ENCODE measurements around the gene CDC123. TPM values are rescaled to one million over a fixed set of nuclear protein-coding genes. Genes with fewer than 3 reads are reported as not detected.

Gene CDC123
- total RNA-seq, 1 experiment from 2014 or later: 132 TPM

DNA sequence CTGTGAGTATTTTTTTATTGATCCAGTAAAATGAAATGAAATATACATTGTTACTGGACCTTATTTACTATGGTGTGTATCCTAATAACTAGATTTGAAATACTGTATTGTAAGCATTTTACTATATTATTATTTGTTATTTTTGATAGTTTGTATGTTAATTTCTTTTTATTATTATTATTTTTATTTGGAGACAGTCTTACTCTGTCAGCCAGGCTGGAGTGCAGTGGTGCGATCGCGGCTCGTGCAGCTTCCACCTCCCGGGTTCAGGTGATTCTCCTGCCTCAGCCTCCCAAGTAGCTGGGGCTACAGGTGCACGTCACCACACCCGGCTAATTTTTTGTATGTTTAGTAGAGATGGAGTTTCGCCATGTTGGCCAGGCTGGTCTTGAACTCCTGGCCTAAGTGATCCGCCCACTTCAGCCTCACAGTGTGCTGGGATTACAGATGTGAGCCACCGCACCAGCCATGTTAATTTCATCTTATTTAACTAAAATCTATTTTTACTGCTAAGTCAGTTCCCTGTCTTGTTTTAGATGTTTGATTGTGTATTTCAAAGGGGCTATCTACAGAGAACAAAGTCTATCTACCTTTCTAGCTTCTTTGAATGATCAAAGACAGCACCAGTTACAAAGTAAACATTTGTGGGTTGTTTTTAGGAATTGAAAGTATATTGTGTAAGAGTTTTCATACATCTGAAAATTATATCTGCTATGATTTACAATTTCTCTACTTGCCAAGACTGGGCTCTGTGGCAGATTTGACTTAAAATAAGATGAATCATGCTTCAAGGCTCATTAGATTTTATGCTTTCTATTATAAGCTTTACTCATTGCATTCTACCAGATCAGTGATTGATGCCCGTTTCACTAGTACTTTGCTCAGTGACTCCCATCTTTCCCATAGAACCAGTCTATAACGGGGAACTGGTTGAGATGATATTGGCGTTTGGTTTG lies 41.6 kb downstream of the CDC123 start:
- Histone ChIP-seq H3K9ac (ENCODE audit: low read length) (no peak overlapping the region), H3K9me3 (ENCODE audit: control insufficient read depth in 1 of 2, insufficient read depth in 1 of 2, low read depth in 1 of 2, low read length in 2 of 2) (no peaks in the 10 kb centered on the region), H3K4me1 (ENCODE audit: control insufficient read depth in 1 of 2, insufficient read depth in 2 of 2, low read length in 2 of 2) (no peaks in the 10 kb centered on the region), H3K79me2 (ENCODE audit: insufficient read depth, low read length) (peaks cover 22% of the 10 kb centered on the region), H4K20me1 (ENCODE audit: insufficient read depth) (no peaks in the 10 kb centered on the region), H3K27me3 (ENCODE audit: insufficient read depth, low read length) (no peaks in the 10 kb centered on the region), H3K4me3 (replicated peaks in 1 of 2; ENCODE audit: low read depth in 1 of 2, low read length in 2 of 2) (no peak overlapping the region), H3K27ac (ENCODE audit: low read depth, low read length) (no peak overlapping the region), H2AFZ (ENCODE audit: low read depth, low read length, poor library complexity, severe bottlenecking) (no peak overlapping the region), H3K4me2 (ENCODE audit: low read length) (no peak overlapping the region), H3K9me2 (ENCODE audit: insufficient read depth) (no peaks in the 10 kb centered on the region), H3K36me3 (ENCODE audit: control insufficient read depth in 1 of 2, insufficient read depth in 2 of 2, low read length in 2 of 2) (peaks cover 46 to 48% of the 10 kb centered on the region in 2 experiments)
- TF ChIP-seq ZNF274 (IDR thresholded peaks at IDR 0.05; ENCODE audit: low read depth, low read length) (no peak), REST (IDR thresholded peaks at IDR 0.05; ENCODE audit: low read depth) (no peak), EGR1 (IDR thresholded peaks at IDR 0.05; ENCODE audit: low read depth) (no peak), CBX3 (IDR thresholded peaks at IDR 0.05; ENCODE audit: low read depth) (no peak)
- ATAC-seq (no peak), DNase-seq (ENCODE audit: low read depth, low spot score) (no peak)
- ChIA-PET CTCF (no interaction called here), POLR2A (no interaction called here), RAD21 (ENCODE audit: low non-redundant PET in 1 of 2, low total read pairs in 2 of 2, uncharacterized antibody in 2 of 2, unreplicated experiment in 2 of 2) (no interaction called here)
- intact Hi-C loops (cut with micrococcal nuclease): no loop called here
- no TSS peak for BruUV-seq (replicated peaks)

GRCh38 chr10:12238821-12239220 lies 42.8 kb downstream of the CDC123 start:
- Histone ChIP-seq H3K36me3 (ENCODE audit: control insufficient read depth in 1 of 2, insufficient read depth in 2 of 2, low read length in 2 of 2) (peaks cover 44 to 47% of the 10 kb centered on the region in 2 experiments), H3K4me3 (replicated peaks in 1 of 2; ENCODE audit: low read depth in 1 of 2, low read length in 2 of 2) (no peak overlapping the region), H3K9me3 (ENCODE audit: control insufficient read depth in 1 of 2, insufficient read depth in 1 of 2, low read depth in 1 of 2, low read length in 2 of 2) (no peaks in the 10 kb centered on the region), H3K9ac (ENCODE audit: low read length) (no peak overlapping the region), H3K27me3 (ENCODE audit: insufficient read depth, low read length) (no peaks in the 10 kb centered on the region), H3K4me2 (ENCODE audit: low read length) (no peak overlapping the region), H2AFZ (ENCODE audit: low read depth, low read length, poor library complexity, severe bottlenecking) (no peak overlapping the region), H4K20me1 (ENCODE audit: insufficient read depth) (no peaks in the 10 kb centered on the region), H3K9me2 (ENCODE audit: insufficient read depth) (no peaks in the 10 kb centered on the region), H3K27ac (ENCODE audit: low read depth, low read length) (no peak overlapping the region), H3K4me1 (ENCODE audit: control insufficient read depth in 1 of 2, insufficient read depth in 2 of 2, low read length in 2 of 2) (no peaks in the 10 kb centered on the region), H3K79me2 (ENCODE audit: insufficient read depth, low read length) (peaks cover 22% of the 10 kb centered on the region)
- ChIA-PET RAD21 (ENCODE audit: low non-redundant PET in 1 of 2, low total read pairs in 2 of 2, uncharacterized antibody in 2 of 2, unreplicated experiment in 2 of 2) (no interaction called here), POLR2A (no interaction called here), CTCF (no interaction called here)
- ATAC-seq (no peak), DNase-seq (ENCODE audit: low read depth, low spot score) (no peak)
- intact Hi-C loops (cut with micrococcal nuclease): no loop called here
- BruUV-seq (replicated peaks): no TSS peak
- TF ChIP-seq ATF3 (IDR thresholded peaks at IDR 0.05) (no peak), REST (IDR thresholded peaks at IDR 0.05; ENCODE audit: low read depth) (no peak), ZNF274 (IDR thresholded peaks at IDR 0.05; ENCODE audit: low read depth, low read length) (no peak), MAX (IDR thresholded peaks at IDR 0.05) (no peak), POLR2AphosphoS5 (IDR thresholded peaks at IDR 0.05; ENCODE audit: low read depth, low read length) (no peak), EZH2phosphoT487 (IDR thresholded peaks at IDR 0.05; ENCODE audit: borderline replicate concordance) (no peak), FOSL1 (IDR thresholded peaks at IDR 0.05; ENCODE audit: low read depth) (no peak)

All from HCT116 (cell line).